ENCODE data around the gene FDXR.

Gene FDXR

GRCh38 chr17:74840989-74841666, 31.7 kb downstream of the FDXR start:
- H3K4me2 ChIP-seq = peak overlapping the region; percentile 100
- peaks cover 7% of the 10 kb centered on the region; the same call in 1 of the 2 replicates for H3K36me3 ChIP-seq
- peak overlapping the region; percentile 68 for H3K27ac ChIP-seq
- H4K20me1 ChIP-seq = peaks cover 15% of the 10 kb centered on the region
- H3K27me3 ChIP-seq = peaks cover 23% of the 10 kb centered on the region
- peak overlapping the region; percentile 51; the same call in 1 of the 2 replicates for H3K9ac ChIP-seq
- peak overlapping the region; percentile 40 for H3K4me3 ChIP-seq
- peaks cover 72% of the 10 kb centered on the region for H3K4me1 ChIP-seq
- TF ChIP-seq Cebpa-rat (IDR thresholded peaks at IDR 0.05) = no peak
- H3K9me3 ChIP-seq = no peaks in the 10 kb centered on the region

- H3K4me1 ChIP-seq = peaks cover 82% of the 10 kb centered on the region
- H3K27ac ChIP-seq = peak overlapping the region; percentile 68
- H3K9ac ChIP-seq = peak overlapping the region; percentile 51; the same call in 1 of the 2 replicates
- no peaks in the 10 kb centered on the region for H3K9me3 ChIP-seq
- peaks cover 23% of the 10 kb centered on the region for H3K27me3 ChIP-seq
- TF ChIP-seq Cebpa-rat (IDR thresholded peaks at IDR 0.05) = no peak
- H3K4me2 ChIP-seq = peak overlapping the region; percentile 100
- peaks cover 16% of the 10 kb centered on the region for H4K20me1 ChIP-seq
- H3K36me3 ChIP-seq = peaks cover 9% of the 10 kb centered on the region; the same call in 1 of the 2 replicates
- H3K4me3 ChIP-seq = peak overlapping the region; percentile 40
These were observed 32.6 kb downstream of the FDXR start for GRCh38 chr17:74839990-74840852.

DNA sequence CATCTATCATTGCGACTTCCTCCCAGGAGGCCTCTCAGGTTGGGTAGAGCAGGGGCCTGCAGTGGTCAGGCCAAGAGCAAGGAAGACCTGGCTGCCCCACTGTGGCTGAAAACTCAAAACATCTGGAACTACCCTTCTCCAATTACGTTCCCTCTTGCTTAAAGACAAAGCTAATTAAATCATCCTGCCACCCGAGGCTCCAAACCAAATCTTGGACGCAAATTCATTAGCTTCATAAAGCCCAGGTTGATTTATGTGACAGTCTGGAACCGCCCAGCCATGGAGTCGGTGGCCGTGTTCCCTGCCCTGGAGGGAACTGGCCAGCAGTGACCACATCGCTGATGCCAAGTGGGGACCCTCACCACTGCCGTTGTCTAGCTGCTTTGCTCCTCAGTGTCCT, 34.5 kb downstream of the FDXR start:
- Histone ChIP-seq H3K36me3 (peaks cover 9% of the 10 kb centered on the region; the same call in 1 of the 2 replicates), H3K9ac (0 out of 2 replicates have a peak overlapping the region, but pooled peaks have one; percentile 9), H3K9me3 (no peaks in the 10 kb centered on the region), H3K4me2 (peak overlapping the region; percentile 100), H3K4me3 (no peak overlapping the region), H4K20me1 (peaks cover 33% of the 10 kb centered on the region), H3K27me3 (peaks cover 14% of the 10 kb centered on the region), H3K4me1 (peaks cover 97% of the 10 kb centered on the region), H3K27ac (peak overlapping the region; percentile 68)
- TF ChIP-seq Cebpa-rat (IDR thresholded peaks at IDR 0.05) = no peak

- no peak for TF ChIP-seq Cebpa-rat (IDR thresholded peaks at IDR 0.05)
- Histone ChIP-seq H3K36me3 (peaks cover 9% of the 10 kb centered on the region; the same call in 1 of the 2 replicates), H3K27ac (peak overlapping the region; percentile 68; the same call in 1 of the 2 replicates)
These were observed 35.9 kb downstream of the FDXR start for GRCh38 chr17:74836691-74837467.

GRCh38 chr17:74836191-74836590, 36.6 kb downstream of the FDXR start:
- H3K9me3 ChIP-seq = no peaks in the 10 kb centered on the region
- peaks cover 9% of the 10 kb centered on the region; the same call in 1 of the 2 replicates for H3K36me3 ChIP-seq
- peak overlapping the region; percentile 100 for H3K4me2 ChIP-seq
- TF ChIP-seq Cebpa-rat (IDR thresholded peaks at IDR 0.05) = no peak
- H3K27me3 ChIP-seq = no peaks in the 10 kb centered on the region
- H4K20me1 ChIP-seq = peaks cover 27% of the 10 kb centered on the region
- no peak overlapping the region for H3K9ac ChIP-seq
- H3K27ac ChIP-seq = no peak overlapping the region
- H3K4me1 ChIP-seq = peaks cover 100% of the 10 kb centered on the region
- no peak overlapping the region for H3K4me3 ChIP-seq

More at GRCh38 chr17:74836691-74837467, 35.9 kb downstream of the FDXR start:
- peaks cover 34% of the 10 kb centered on the region for H4K20me1 ChIP-seq
- H3K9ac ChIP-seq = no peak overlapping the region
- no peak overlapping the region for H3K4me3 ChIP-seq
- no peaks in the 10 kb centered on the region for H3K27me3 ChIP-seq
- H3K4me1 ChIP-seq = peaks cover 100% of the 10 kb centered on the region
- H3K9me3 ChIP-seq = no peaks in the 10 kb centered on the region
- peak overlapping the region; percentile 100 for H3K4me2 ChIP-seq

GRCh38 chr17:74833501-74834377, 39.1 kb downstream of the FDXR start:
- Histone ChIP-seq H3K36me3 (peaks cover 15% of the 10 kb centered on the region; the same call in 1 of the 2 replicates), H3K4me2 (peak overlapping the region; percentile 100), H3K9ac (no peak overlapping the region; the same call in 1 of the 2 replicates), H3K9me3 (no peaks in the 10 kb centered on the region; the same call in 1 of the 2 replicates), H4K20me1 (peaks cover 27% of the 10 kb centered on the region), H3K4me1 (peaks cover 87% of the 10 kb centered on the region), H3K27me3 (no peaks in the 10 kb centered on the region), H3K4me3 (0 out of 2 replicates have a peak overlapping the region, but pooled peaks have one; percentile 0), H3K27ac (peak overlapping the region; percentile 81)
- no peak for TF ChIP-seq Cebpa-rat (IDR thresholded peaks at IDR 0.05)

GRCh38 chr17:74832421-74832820, 40.4 kb downstream of the FDXR start:
- no peak overlapping the region for H3K9ac ChIP-seq
- peak overlapping the region; percentile 100 for H3K4me2 ChIP-seq
- peak overlapping the region; percentile 23; the same call in 1 of the 2 replicates for H3K27ac ChIP-seq
- H4K20me1 ChIP-seq = peaks cover 27% of the 10 kb centered on the region
- no peak overlapping the region for H3K4me3 ChIP-seq
- peaks cover 15% of the 10 kb centered on the region; the same call in 1 of the 2 replicates for H3K36me3 ChIP-seq
- H3K9me3 ChIP-seq = no peaks in the 10 kb centered on the region; the same call in 1 of the 2 replicates
- no peak for TF ChIP-seq Cebpa-rat (IDR thresholded peaks at IDR 0.05)
- H3K27me3 ChIP-seq = no peaks in the 10 kb centered on the region
- peaks cover 74% of the 10 kb centered on the region for H3K4me1 ChIP-seq

DNA sequence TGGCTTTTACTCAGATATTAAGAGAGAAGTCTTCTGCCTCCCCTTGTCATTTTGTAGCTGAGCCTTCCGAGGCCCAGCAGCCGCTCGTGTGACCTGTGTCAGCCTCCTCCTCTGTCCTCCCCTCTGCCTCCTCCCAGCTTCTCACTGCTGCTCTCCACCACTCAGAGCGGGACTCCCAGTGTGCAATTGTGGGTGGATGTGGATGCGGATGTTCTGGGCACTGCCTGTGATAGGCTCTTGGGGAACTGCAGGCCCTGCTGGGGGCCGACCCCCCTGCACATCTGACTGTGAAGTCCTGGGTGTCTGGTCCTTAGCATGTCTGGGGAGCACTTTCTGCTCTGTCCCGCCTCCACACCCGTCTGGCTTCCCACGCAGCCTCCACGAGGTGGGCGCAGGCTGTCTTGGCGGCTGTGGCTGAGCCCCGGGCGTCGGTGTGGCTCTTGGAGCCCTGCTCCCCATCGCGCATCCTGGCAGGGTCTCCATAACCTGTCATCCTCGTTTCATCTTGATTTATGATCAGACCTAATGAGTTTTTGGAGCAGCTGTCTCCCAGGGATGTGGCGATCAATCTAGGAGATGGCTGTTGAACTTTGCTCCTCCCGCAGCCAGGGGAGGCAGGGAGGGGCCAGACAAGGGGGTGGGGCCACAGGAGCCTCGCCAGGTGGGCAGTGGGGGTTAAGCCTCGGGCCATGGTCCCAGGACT, 41.2 kb downstream of the FDXR start:
- Histone ChIP-seq H3K27me3 (no peaks in the 10 kb centered on the region), H3K4me1 (peaks cover 74% of the 10 kb centered on the region), H3K4me2 (peak overlapping the region; percentile 100), H3K36me3 (peaks cover 13% of the 10 kb centered on the region; the same call in 1 of the 2 replicates), H3K4me3 (no peak overlapping the region), H3K9me3 (no peaks in the 10 kb centered on the region; the same call in 1 of the 2 replicates), H3K27ac (no peak overlapping the region), H4K20me1 (peaks cover 27% of the 10 kb centered on the region), H3K9ac (no peak overlapping the region)
- no peak for TF ChIP-seq Cebpa-rat (IDR thresholded peaks at IDR 0.05)
